GM23248 (cell line): Measurements from ENCODE around the gene IGSF21. TPM values are rescaled to one million over a fixed set of nuclear protein-coding genes. Genes with fewer than 3 reads are reported as not detected.
"Not testable (repeated sequence)": the region's sequence is repeated elsewhere in the genome, so short reads cannot be mapped to it uniquely, and the experiment has no call there.

ENCODE experiments used
- DNase-seq: peaks from one replicate; pipeline ENCODE4 v3.0.0-alpha.2; 2015
- H2AFZ ChIP-seq: fragments of 200-600 bp; sonication (generic); 2 replicates; pipeline ENCODE4 v1.6.1; 2016; ENCODE audit warnings: antibody characterized with exemption
- H3F3A ChIP-seq: fragments of 200-600 bp; sonication (generic); 2 replicates; pipeline ENCODE4 v1.6.1; 2016; ENCODE audit warnings: mild to moderate bottlenecking, antibody characterized with exemption, mixed run types; ENCODE audit not compliant: insufficient read depth
- H3K27ac ChIP-seq: fragments of 200-600 bp; sonication (generic); 2 replicates; pipeline ENCODE4 v1.5.1; 2016; ENCODE audit warnings: mild to moderate bottlenecking
- H3K27me3 ChIP-seq: fragments of 200-600 bp; sonication (generic); replicated peaks from 2 replicates; pipeline ENCODE4 v1.6.1; 2016; ENCODE audit warnings: mild to moderate bottlenecking; ENCODE audit not compliant: insufficient read depth
- H3K36me3 ChIP-seq: fragments of 200-600 bp; sonication (generic); 2 replicates; pipeline ENCODE4 v1.6.1; 2016; ENCODE audit warnings: low read depth, mild to moderate bottlenecking
- H3K4me1 ChIP-seq: fragments of 200-600 bp; sonication (generic); 2 replicates; pipeline ENCODE4 v1.6.1; 2016; ENCODE audit warnings: mild to moderate bottlenecking; ENCODE audit not compliant: insufficient read depth
- H3K4me2 ChIP-seq: fragments of 200-600 bp; sonication (generic); one replicate; pipeline ENCODE4 v1.6.1; 2016; ENCODE audit warnings: mild to moderate bottlenecking; ENCODE audit not compliant: unreplicated experiment
- H3K4me3 ChIP-seq: fragments of 200-600 bp; sonication (generic); 2 replicates; pipeline ENCODE4 v1.5.1; 2016; ENCODE audit warnings: mild to moderate bottlenecking
- H3K79me2 ChIP-seq: fragments of 200-600 bp; sonication (generic); 2 replicates; pipeline ENCODE4 v1.6.1; 2016; ENCODE audit warnings: mild to moderate bottlenecking; ENCODE audit not compliant: insufficient read depth
- H3K9ac ChIP-seq: fragments of 200-600 bp; sonication (generic); 2 replicates; pipeline ENCODE4 v1.6.1; 2016; ENCODE audit warnings: mild to moderate bottlenecking
- H3K9me2 ChIP-seq: fragments of 200-600 bp; sonication (generic); 2 replicates; pipeline ENCODE4 v1.6.1; 2016; ENCODE audit warnings: mixed run types, mild to moderate bottlenecking, moderate library complexity; ENCODE audit not compliant: insufficient read depth
- H3K9me3 ChIP-seq: fragments of 200-600 bp; sonication (generic); one replicate; pipeline ENCODE4 v1.6.1; 2017; ENCODE audit warnings: low read depth
- H4K20me1 ChIP-seq: fragments of 200-600 bp; sonication (generic); 2 replicates; pipeline ENCODE4 v1.6.0; 2016; ENCODE audit not compliant: insufficient read depth
- EZH2 ChIP-seq: fragments of 200-600 bp; sonication (generic); IDR thresholded peaks from 2 replicates; pipeline ENCODE4 v1.6.1; 2018; ENCODE audit warnings: antibody characterized with exemption, mild to moderate bottlenecking; ENCODE audit not compliant: insufficient read depth, poor library complexity, severe bottlenecking
- EZH2phosphoT487 ChIP-seq: fragments of 200-600 bp; sonication (generic); IDR thresholded peaks from 2 replicates; pipeline ENCODE4 v1.6.1; 2018; ENCODE audit warnings: antibody characterized with exemption, moderate library complexity, mild to moderate bottlenecking, low read depth; ENCODE audit not compliant: insufficient read depth
- WGBS, 2 experiments: methylation state at CpG; one replicate each; pipeline ENCODE4 v1.1.6; 2015 to 2017; ENCODE audit warnings: low lambda C conversion rate in 2 of 2, low coverage in 1 of 2; ENCODE audit errors: missing lambda C conversion rate in 2 of 2; 5-methylcytosine and 5-hydroxymethylcytosine counted together
- in situ Hi-C: fragments of 300-500 bp; cut with MboI; formaldehyde crosslinking; loops from 2 replicates; pipeline ENCODE4 v1.15.0; 2020
- polyA plus RNA-seq: library from polyadenylated mRNA; unstranded; fragments of >200 nt; fragmentation: Nextera tagmentation; extraction: Ambion mirVana; gene quantifications from 2 replicates; pipeline ENCODE4 v1.2.1, GENCODE V29; 2016
- total RNA-seq: library from RNA; depleted of rRNA; stranded (reverse); fragments of >200 nt; shearing (Covaris generic); gene quantifications from 2 replicates; pipeline ENCODE4 v1.2.3, GENCODE V29; 2014

The IGSF21 gene
- total and polyA plus RNA-seq, 2 experiments from 2014 or later = not detected

DNA sequence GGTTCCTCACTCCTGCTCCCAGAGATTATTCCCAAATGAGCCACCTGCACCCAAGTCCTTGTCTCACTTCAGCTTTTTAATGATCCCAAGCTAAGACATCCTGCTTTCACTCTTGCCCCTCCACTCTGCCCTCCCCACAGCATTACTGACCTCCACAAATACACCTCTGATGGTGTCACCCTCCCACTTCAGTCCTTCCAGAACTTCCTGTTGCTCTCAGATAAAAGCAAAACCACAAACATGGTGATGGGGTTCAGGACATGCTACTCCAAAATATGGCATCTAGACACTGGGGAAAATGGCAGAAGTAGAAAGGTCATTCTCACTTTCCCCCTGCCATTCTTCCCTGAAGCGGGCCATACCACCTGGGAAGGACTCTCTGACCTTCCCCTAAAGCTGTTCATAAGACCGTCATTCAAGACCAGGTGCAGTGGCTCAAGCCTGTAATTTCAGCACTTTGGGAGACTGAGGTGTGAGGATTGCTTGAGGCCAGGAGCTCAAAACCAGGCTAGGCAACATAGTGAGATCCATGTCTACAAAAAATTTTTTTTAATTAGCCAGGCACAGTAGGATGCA is 307.4 kb downstream of the IGSF21 start:
- Histone ChIP-seq H3K4me3 (no peak overlapping the region), H3K79me2 (no peaks in the 10 kb centered on the region), H3K4me2 (no peak overlapping the region), H3K36me3 (no peaks in the 10 kb centered on the region), H3F3A (no peaks in the 10 kb centered on the region), H3K27me3 (no peaks in the 10 kb centered on the region), H3K9me3 (no peaks in the 10 kb centered on the region), H2AFZ (no peak overlapping the region), H3K4me1 (no peaks in the 10 kb centered on the region), H4K20me1 (no peaks in the 10 kb centered on the region), H3K9ac (no peak overlapping the region), H3K27ac (no peak overlapping the region), H3K9me2 (no peaks in the 10 kb centered on the region)
- in situ Hi-C loops = no loop called here
- no peak for DNase-seq
- WGBS, 2 experiments = 29 to 31% methylated on average over 2 of the region's 2 CpGs
- TF ChIP-seq EZH2phosphoT487 = no peak
- no peak for TF ChIP-seq EZH2

GRCh38 chr1:18415448-18416027 is 307.9 kb downstream of the IGSF21 start:
- 3 to 5% methylated on average over 2 of the region's 2 CpGs for WGBS, 2 experiments
- in situ Hi-C loops = no loop called here
- TF ChIP-seq EZH2 (no peak), EZH2phosphoT487 (no peak)
- Histone ChIP-seq H3K79me2 (no peaks in the 10 kb centered on the region), H3K9me2 (no peaks in the 10 kb centered on the region), H3F3A (no peaks in the 10 kb centered on the region), H3K4me1 (no peaks in the 10 kb centered on the region), H3K9me3 (no peaks in the 10 kb centered on the region), H2AFZ (no peak overlapping the region), H3K9ac (no peak overlapping the region), H3K27me3 (no peaks in the 10 kb centered on the region), H3K4me2 (no peak overlapping the region), H3K36me3 (no peaks in the 10 kb centered on the region), H3K27ac (no peak overlapping the region), H3K4me3 (no peak overlapping the region), H4K20me1 (no peaks in the 10 kb centered on the region)
- no peak for DNase-seq

GRCh38 chr1:18416126-18416525 is 308.5 kb downstream of the IGSF21 start:
- not testable (repeated sequence) for H3K36me3 ChIP-seq

GRCh38 chr1:18417316-18418269 is 310.0 kb downstream of the IGSF21 start:
- H3K9me3 ChIP-seq = no peaks in the 10 kb centered on the region
- H3K27ac ChIP-seq = no peak overlapping the region
- no peaks in the 10 kb centered on the region for H3K9me2 ChIP-seq
- no peak overlapping the region for H3K4me3 ChIP-seq
- no peak overlapping the region for H2AFZ ChIP-seq
- no peaks in the 10 kb centered on the region for H3K36me3 ChIP-seq
- no peaks in the 10 kb centered on the region for H3K79me2 ChIP-seq
- no peak overlapping the region for H3K4me2 ChIP-seq
- TF ChIP-seq EZH2phosphoT487 (no peak), EZH2 (no peak)
- in situ Hi-C loops = no loop called here
- no peaks in the 10 kb centered on the region for H3F3A ChIP-seq
- no peaks in the 10 kb centered on the region for H3K27me3 ChIP-seq
- 3 to 4% methylated on average over 3 of the region's 3 CpGs for WGBS, 2 experiments
- no peak overlapping the region for H3K9ac ChIP-seq
- H4K20me1 ChIP-seq = no peaks in the 10 kb centered on the region
- H3K4me1 ChIP-seq = no peaks in the 10 kb centered on the region
- DNase-seq = no peak

More at GRCh38 chr1:18416126-18416525, 308.5 kb downstream of the IGSF21 start:
- H3K9me2 ChIP-seq, H3K9ac ChIP-seq, H3K27ac ChIP-seq, H3K27me3 ChIP-seq, H3F3A ChIP-seq, H4K20me1 ChIP-seq, H3K4me1 ChIP-seq, DNase-seq, H2AFZ ChIP-seq, in situ Hi-C loops, H3K4me2 ChIP-seq, H3K4me3 ChIP-seq, H3K9me3 ChIP-seq, H3K79me2 ChIP-seq: not testable (repeated sequence)
- WGBS, 2 experiments = 31 to 33% methylated on average over 5 of the region's 5 CpGs
